Skin of body (tissue), 2 donors: ENCODE results near the gene UBE2E3. TPM values are rescaled to one million over a fixed set of nuclear protein-coding genes. Genes with fewer than 3 reads are reported as not detected.
"Not testable (repeated sequence)": the region's sequence is repeated elsewhere in the genome, so short reads cannot be mapped to it uniquely, and the experiment has no call there.

Experiments used
- DNase-seq: peaks from one replicate; lab custom pipeline; 2025; lab: John Stamatoyannopoulos, UW
- total RNA-seq: library from RNA; depleted of rRNA; stranded (reverse); fragments of >200 nt; gene quantifications from one replicate; pipeline ENCODE4 v1.2.3, GENCODE V29; 2014

UBE2E3 gene
- 64.8 TPM for total RNA-seq

- DNase-seq, result peak; percentile 80
These were observed at the start of gene UBE2E3 for GRCh38 chr2:180980106-180980942. TSS of gene UBE2E3 (plus strand) at chr2:180980605. CDS start at chr2:180982043, 1,438 bp downstream.

GRCh38 chr2:180931841-180932240 lies 48.6 kb upstream of the UBE2E3 start:
- no peak for DNase-seq

GRCh38 chr2:180933332-180933731 lies 47.1 kb upstream of the UBE2E3 start:
- DNase-seq, result no peak

GRCh38 chr2:180934911-180935310 lies 45.5 kb upstream of the UBE2E3 start:
- no peak for DNase-seq

- not testable (repeated sequence) for DNase-seq
These were observed 42.9 kb upstream of the UBE2E3 start for GRCh38 chr2:180937480-180937879.

- peak; percentile 18 for DNase-seq
These were observed 42.0 kb upstream of the UBE2E3 start for GRCh38 chr2:180938451-180938850.

- no peak for DNase-seq
These were observed 37.1 kb upstream of the UBE2E3 start for GRCh38 chr2:180943275-180943674.

- DNase-seq, result no peak
These were observed 36.0 kb upstream of the UBE2E3 start for GRCh38 chr2:180944372-180944771.

GRCh38 chr2:180947208-180947689 lies 33.2 kb upstream of the UBE2E3 start:
- DNase-seq, result no peak

GRCh38 chr2:180949896-180950295 lies 30.5 kb upstream of the UBE2E3 start:
- DNase-seq, result no peak

GRCh38 chr2:180952082-180952481 lies 28.3 kb upstream of the UBE2E3 start:
- no peak for DNase-seq

- no peak for DNase-seq
These were observed 27.6 kb upstream of the UBE2E3 start for GRCh38 chr2:180952731-180953336.

- no peak for DNase-seq
These were observed 26.9 kb upstream of the UBE2E3 start for GRCh38 chr2:180953550-180953949.

- peak; percentile 47 for DNase-seq
These were observed 25.3 kb upstream of the UBE2E3 start for GRCh38 chr2:180955101-180955500.

- DNase-seq, result no peak
These were observed 20.6 kb upstream of the UBE2E3 start for GRCh38 chr2:180959787-180960186.

GRCh38 chr2:180960982-180961381 lies 19.4 kb upstream of the UBE2E3 start:
- no peak for DNase-seq

- no peak for DNase-seq
These were observed 17.6 kb upstream of the UBE2E3 start for GRCh38 chr2:180962727-180963314.

- DNase-seq, result no peak
These were observed 14.0 kb upstream of the UBE2E3 start for GRCh38 chr2:180966378-180966777.

- DNase-seq, result no peak
These were observed 11.3 kb upstream of the UBE2E3 start for GRCh38 chr2:180969124-180969523.

- DNase-seq, result no peak
These were observed 10.4 kb upstream of the UBE2E3 start for GRCh38 chr2:180970016-180970415.

- no peak for DNase-seq
These were observed 8.6 kb upstream of the UBE2E3 start for GRCh38 chr2:180971811-180972210.

- no peak for DNase-seq
These were observed 4.8 kb upstream of the UBE2E3 start for GRCh38 chr2:180975585-180975984.
